NCI-H82 treated with DMSO at 0.1 percent for 48 hours (cell line): ENCODE results near the gene UBAC1.

Experiments
- DNase-seq: peaks from one replicate; lab custom pipeline; 2025; ENCODE audit not compliant: unreplicated experiment; lab: John Stamatoyannopoulos, UW

The UBAC1 gene

DNA sequence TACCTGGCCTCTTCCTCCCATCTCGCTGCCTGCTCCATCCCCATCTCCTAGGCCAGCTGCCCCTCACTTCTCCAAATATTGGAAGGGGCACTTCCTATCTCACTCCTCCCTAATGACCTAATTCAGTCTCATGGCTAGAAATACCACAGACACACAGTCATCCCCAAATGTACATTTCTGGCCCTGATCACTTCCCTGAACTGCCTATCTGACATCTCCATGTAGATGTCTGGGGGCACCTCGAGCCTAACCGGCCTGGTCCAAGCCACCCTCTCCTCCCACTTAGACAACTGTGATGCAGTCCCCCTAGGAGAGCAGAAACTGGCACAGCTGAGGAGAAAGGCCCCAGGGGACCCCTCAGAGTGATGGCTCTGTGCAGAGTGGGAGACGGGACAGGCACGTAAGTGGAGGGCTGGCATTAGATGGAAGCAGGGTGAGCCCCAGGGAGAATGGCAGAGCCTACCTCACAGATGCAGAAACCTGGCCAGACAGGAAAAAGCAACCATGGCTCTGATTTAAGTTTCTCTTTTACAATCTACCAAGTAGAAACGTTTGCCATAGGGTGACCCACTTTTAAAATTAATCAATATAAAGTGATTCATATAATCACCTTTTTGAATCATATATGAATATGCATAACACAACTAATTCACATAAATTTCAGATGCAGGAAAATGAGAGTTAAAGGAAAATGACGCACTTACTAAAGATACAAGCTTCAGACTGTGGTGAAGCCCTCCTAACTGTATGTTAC is 75.9 kb downstream of the UBAC1 start:
- DNase-seq = no peak

DNA sequence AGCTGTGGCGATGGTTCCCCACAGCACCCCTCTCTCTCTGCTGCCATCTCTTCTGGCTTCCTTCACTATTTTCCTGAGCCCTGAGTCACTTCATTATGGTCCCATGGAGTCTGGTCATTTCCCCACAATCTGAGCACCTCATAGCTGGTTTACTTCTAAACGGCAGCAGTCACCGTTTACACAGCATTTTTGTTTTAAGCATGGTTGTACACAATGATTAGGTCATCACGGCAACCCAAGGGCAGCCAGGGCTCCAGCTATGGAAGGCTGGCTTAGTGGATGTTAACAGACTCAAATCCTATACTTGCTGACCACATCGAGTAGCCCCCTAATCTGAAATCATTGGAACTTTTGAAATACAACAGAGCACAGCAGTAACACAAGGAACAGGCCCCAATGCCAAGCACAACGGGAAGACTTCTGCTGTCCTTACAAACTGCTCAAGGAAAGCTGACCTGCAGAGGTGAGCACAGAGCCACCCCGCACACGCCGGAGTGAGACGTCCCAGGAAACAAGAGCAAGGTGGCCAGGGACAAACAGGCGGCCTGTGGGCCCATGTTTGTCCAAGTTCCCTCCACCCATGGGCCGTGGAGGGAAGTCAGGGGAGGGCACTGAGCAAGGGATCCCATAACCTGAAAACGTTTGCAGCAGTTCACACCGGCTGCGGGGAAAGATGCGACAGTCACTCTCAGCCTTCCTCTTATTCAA is 76.7 kb downstream of the UBAC1 start:
- no peak for DNase-seq

DNA sequence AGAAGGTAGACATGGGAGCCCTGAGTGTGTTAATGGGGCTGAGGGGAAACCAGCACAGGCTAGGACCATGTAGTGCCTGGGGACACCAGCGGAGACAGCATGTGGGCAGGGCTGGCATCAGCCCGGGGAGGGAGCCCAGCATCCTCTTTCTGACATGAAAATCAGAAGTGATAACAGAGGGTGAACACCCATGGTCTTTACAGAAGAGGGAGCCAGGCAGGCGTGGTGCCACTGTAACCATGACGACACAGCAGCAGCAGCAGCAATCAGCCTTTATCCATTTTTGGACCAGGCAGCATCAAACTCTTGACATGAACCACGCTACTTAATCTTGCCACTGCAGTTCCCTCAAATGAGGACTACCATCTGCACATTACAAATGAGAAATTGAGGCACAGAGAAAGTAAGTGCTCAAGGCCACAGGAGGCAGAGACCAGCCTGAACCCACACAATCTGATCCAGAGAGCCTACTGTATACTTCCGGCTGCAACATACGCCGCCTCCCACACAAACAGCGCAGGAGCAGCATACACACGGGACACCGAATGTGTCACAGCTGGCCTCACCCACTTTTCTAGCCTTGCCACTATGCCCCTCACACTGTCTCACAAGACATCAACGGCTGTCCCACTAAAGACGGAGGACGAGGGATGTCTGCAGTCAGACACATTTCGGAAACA is 77.6 kb downstream of the UBAC1 start:
- DNase-seq = no peak
